HG03575 (cell line): ENCODE results near the gene AJUBA.
"Not testable (repeated sequence)": the region's sequence is repeated elsewhere in the genome, so short reads cannot be mapped to it uniquely, and the experiment has no call there.

Source experiments
- ATAC-seq: cut with Tn5 transposase; IDR thresholded peaks from one replicate; pipeline ENCODE4 v1.9.1; 2021; ENCODE audit not compliant: unreplicated experiment, insufficient number of reproducible peaks, low FRiP score; ENCODE audit errors: extremely low read depth

The AJUBA gene

DNA sequence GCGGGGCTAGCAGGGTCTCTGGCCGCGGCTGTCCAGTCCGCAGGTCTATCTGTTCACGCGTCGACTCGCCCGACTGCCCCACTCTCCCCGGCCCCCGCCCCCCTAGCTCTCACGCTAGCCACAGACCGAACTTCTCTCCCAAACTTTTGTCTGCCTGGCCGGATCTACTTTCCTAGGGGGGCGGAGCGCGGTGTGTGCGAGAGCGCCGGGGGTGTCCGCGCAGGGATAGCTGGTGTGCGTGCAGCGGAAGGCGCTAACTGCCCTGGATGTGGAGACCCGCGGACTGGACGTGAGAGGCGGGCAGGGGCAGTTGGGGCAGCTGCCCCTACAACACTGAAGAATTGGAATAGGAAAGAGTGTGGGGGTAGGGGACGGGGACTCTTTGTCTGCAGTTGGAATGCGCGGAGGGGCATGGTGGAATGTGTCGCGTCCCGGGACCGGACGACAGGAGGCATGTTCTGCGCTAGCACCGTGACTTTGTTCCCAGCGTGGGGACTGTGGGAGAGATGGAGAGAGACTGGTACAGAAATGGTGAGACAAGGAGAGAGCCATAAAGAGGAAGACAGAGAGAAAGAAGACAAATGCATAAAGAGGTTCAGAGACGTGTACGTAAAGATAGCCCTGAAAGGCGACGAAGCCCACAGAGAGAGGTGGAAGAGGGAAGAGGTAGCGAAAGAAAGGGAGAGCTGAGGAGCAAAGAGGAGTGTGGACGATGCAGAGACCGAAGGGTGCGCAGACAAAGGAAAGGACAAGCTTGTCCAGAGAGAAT is at the start of gene AJUBA:
Gene AJUBA, minus strand, starts transcription at position 75 of the 769 bp plus-strand sequence. CDS start 285 bp downstream, outside the sequence.
- ATAC-seq: no peak

DNA sequence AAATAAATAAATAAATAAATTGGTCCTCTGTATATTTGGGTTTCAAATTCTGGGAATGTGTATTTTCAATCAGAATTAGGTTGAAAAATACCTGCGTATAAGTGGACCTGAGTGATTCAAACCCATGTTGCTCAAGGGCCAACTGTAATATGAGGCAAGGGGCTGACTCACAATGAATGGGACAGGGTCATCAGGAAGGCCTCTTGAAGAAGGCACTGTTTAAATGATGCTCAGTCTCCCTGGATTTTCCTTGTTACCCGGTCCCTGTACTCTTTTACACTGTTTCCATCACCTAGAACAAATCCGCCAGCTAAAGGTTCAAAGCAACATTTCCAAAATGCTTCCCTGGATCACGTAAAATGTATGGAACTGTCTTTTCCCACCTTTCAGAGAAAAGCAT is 48.6 kb upstream of the AJUBA start:
- ATAC-seq: no peak

DNA sequence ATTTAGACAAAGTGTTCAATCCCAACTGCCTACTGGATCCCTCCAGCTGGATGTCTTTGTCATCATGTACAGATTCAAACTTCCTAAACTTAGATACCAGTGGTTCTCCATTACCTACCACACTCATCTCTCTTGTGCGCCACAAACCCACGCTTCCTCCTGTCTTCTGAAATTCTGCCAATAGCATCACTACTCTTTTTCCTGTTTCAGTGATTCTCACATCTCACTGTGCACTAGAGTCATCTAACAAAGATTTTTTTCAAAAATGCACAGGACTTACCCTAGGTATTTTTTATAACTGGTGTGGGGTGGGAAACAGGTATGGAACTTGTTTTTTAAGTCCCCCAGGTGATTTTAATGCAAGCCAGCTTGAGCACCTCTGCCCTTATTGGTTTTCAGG is 46.4 kb upstream of the AJUBA start:
- ATAC-seq: no peak

DNA sequence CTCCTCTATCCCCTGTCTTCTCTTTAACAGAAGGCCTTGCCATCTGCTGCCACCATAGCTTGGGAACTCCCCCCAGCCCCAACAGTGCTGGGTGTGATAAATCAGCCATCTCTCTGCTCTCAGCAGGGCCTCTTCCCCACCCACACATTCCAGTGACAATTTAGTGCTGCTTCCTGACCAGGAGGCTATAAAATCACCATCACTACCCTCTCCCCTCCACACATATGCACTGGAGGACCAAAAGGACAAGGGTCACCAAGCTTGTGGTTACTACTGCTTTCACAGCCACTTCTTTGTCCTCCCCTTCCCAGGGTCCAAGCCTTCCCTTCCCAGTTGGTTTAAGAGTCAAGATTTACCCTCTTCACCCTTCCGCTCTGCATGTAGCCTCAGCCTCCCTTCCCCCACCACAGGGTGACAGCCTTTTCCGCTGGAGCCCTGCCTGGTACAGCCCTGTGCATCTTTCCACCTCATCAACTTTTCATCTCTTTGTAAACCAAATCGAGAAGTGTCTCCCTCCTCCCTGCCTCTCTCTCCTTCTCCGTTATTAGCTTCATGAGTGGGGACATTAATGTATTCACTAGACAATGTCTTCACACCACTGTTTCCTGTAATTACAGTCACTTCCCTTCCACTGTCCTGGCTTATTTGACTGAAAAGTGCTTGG is 42.9 kb upstream of the AJUBA start:
- ATAC-seq: no peak

DNA sequence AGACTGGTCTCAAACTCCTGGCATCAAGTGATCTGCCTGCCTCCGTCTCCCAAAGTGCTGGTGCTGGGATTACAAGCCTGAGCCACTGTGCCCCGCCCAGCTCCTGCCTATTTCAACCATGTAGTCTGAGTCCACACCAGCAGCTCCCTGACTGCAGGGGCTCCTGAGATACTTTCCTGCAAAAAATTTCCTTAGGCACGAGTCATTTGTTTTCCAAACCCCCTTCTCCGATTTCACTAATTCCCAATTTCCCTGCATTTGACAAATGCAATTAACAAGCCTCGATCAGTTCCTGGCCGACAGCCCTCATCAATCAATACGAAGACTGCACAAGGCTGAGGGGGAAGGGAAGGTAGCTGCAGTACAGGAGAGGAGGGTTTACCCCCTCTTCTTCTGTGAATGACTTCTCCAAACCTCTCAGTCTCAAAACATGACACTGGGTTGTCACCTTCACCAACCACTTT is 42.3 kb upstream of the AJUBA start:
- no peak for ATAC-seq

DNA sequence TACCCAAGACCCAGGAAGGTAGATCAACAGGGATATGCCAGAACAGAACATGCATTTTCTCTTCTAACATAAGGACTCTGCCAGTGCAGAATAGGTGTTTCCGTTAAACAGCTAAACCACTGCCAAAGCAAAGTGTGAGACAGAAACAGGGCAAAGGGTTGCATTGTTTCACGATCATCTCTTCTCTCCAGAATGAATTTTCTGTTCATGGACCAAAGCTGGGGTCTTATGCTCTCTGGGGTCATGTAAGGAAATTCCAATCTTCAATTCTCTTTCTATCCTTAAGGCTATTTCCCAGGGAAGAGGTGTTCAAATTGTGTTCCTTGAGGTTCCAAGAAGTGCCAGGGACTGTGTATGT is 41.4 kb upstream of the AJUBA start:
- no peak for ATAC-seq

DNA sequence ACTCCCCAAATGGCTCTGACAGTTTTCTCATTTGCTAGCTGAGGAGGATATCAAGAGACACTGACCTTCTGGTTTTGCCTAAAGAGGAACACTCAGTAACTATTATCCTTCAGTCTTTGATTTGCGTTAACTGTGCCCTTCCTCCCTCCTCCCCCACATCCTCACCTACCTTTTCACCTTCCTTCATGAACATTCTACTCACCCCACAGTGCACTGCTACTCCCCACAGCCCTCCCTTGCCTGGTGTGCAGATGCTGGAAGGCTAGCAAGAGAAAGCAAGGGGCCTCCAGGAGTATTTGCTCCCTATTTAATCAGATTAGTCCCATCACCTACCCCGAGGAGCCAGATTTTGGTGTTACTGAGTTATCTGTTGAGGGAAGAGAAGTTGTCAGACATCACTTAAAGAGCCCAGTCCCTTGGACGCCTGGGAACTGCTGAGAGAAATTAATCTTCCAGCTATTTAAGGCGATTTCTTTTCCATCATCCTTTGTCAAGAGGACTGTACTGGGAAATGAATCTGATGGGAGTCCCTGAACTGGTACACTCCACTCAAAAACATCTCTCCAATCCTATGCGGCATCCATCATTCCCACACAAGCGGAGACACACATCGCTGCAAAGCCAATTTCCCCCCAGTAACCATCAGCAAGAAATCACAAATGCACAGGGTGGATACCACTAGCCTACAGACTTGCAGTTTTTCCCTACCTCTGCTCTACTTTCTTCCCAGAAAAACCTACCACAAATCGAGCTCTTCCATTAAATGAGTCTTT is 40.9 kb upstream of the AJUBA start:
- no peak for ATAC-seq

DNA sequence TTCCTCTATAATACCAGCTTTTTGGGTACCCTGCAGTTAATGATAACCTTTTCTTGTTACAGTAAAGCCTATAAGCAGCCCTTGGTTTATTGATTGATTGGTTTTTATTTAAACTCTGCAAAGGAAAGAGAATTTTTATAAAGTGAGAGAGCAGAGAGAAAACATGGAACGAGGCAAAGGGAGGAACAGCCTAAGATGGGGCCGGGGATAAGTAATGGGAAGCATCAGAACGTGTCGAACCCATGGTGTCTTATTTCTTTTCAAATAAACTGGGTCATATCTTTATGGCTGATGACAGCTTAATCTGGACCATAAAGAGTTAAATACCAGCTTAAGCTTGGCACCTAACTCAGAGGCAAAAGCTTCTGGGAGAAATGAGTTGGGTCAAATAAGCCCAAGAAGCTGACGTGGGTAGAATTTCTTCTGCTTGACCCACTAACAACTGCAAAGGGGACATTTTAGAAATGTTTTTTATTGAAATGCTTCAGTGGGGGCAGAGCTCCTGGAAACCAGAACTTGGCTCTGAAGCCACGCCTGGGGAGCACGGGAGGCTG is 39.6 kb upstream of the AJUBA start:
- no peak for ATAC-seq

DNA sequence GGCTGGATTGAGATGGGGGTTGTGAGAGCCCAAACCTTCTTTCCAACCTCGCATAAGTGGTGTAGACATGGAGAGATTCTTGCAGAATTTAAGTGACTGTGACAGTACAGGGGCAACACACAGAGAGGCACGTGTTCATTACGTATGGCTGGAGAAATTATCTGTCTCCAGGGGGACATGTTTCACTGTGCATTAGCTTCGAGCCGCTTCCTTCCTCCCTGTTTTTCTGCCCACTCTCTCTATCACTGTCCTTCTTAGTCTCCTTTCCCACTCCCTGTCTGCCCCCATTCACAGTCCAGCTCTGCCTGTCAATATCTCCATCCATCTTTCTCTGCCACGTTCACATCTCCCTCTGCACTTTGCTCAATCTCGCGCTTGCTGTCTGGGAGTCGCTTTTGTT is 39.1 kb upstream of the AJUBA start:
- ATAC-seq: no peak

DNA sequence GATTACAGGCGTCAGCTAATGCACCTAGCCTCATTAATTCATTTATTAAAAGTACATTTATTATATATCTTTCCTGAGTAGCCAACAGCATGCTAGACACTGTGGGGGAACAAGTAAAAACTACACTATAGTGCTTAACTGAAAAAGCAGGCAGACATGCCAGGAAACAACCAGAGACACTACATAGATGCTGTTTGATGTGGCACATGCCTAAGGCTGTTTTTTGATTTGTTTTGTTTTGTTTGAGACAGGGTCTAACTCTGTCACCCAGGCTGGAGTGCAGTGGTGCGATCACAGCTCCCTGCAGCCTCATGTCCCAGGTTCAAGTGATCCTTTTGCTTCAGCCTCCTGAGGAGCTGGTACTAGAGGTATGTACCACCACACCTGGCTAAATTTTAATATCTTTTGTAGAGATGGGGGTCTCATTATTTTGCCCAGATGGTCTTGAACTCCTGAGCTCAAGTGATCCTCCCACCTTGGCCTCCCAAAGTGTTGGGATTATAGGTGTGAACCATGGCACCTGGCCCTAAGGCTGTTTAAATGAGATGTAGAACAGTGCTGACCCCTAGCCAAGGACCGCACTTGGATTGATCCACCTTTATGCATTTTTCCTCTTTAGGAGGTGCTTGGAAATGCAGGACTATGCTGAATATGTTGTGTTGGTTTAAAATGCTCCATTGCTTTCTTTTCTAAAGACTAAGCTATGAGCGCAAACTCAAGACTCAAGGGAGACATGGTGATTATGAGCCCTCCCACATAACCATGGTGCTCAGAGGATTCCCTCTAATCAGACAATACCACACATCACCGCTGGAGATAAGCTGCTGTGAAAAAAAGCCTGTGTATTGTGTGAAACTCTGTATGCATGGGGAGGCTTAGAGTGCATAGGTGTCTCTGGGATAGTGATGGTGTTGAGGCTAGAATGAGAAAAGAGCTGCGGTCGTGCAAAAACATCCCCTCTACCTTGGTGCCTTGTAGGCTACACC is 38.1 kb upstream of the AJUBA start:
- no peak for ATAC-seq

DNA sequence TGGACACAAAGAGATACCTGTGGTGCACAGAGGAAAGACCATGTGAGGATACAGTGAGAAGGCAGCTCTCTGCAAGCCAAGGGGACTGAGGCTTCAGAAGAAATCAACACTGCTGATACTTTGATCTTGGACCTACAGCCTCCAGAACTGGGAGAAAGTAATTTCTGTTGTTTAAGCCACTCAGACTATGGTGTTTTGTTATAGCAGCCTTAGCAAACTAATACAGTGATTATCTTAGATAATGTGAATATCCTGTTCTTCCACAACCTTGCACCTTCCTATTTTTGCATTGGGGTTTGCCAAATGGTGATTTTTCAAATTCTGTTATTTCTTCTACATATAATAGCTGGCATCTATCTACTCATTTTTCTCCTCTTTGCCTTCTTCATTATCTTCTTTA is 35.8 kb upstream of the AJUBA start:
- ATAC-seq: no peak

DNA sequence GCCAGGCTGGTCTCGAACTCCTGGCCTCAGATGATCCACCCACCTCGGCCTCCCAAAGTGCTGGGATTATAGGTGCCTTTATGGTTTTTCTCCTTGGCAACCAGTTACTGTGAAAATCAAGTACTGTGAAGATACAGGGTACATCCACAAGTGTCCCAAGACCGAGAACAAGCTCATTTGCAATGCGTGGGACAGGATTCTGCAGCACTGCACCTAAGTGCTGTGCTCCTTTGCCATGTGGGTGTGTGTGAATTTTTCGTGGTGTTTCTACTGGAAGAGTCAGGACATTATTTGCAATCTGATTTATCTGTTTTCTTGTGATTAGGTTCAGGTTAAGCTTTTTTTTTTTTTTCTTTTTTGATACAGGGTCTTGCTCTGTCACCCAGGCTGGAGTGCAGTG is 34.7 kb upstream of the AJUBA start:
- ATAC-seq: no peak

DNA sequence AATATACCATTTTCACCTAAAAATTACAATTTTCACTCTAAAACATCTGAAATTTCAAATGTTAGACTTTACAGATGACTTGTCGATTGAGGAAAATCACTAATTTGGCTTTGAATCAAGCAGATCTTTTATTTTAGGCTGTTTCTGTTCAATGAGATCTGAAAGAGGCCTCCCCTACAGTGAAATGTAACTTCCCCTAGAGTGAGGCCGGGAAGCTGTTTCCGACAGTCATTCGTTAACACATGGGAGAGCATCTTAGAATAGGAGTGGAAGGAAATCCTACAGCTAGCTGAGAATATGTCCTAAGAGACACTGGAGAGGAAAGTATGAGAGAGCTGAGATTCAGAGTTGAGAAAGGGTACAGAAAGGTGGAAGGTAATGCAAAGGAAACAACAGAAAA is 33.3 kb upstream of the AJUBA start:
- ATAC-seq: no peak

DNA sequence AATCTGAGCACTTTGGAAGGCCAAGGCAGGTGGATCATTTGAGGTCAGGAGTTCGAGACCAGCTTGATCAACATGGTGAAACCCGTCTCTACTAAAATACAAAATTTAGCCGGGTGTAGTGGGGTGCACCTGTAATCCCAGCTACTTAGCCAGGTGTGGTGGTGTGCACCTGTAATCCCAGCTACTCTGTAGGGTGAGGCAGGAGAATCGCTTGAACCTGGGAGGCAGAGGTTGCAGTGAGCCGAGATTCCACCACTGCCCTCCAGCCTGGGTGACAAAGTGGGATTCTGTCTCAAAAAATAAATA is 31.4 kb upstream of the AJUBA start:
- ATAC-seq: not testable (repeated sequence)

DNA sequence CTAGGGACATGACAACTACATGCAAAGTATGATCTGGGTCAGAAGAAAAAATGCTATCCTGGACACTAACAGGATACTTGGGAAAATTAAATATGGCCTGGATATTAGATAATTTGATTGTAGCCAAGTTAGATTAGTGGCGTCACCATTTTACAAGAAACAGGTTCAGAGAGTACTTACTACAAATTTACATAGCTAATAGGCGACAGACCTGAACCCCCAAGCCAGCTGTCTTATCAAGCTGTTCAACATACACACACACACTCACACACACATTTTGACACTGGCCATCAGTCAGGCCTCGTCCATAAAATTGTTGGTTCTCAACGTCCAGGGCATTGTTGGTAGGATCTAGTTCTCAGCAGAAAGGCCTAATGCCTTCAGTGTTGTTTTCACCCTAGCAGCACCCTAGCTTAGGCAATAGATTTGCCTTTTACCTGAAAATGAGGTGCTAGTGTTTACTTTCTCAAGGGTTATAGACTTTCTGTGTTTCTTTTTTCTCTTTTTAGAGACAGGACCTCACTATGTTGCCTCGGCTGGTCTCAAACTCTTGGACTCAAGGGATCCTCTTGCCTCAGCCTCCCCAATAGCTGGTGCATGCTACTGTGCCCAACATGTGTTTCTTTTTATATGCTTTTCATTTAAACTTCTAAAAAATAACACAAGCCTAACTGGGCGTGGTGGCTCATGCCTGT is 30.9 kb upstream of the AJUBA start:
- ATAC-seq: no peak

DNA sequence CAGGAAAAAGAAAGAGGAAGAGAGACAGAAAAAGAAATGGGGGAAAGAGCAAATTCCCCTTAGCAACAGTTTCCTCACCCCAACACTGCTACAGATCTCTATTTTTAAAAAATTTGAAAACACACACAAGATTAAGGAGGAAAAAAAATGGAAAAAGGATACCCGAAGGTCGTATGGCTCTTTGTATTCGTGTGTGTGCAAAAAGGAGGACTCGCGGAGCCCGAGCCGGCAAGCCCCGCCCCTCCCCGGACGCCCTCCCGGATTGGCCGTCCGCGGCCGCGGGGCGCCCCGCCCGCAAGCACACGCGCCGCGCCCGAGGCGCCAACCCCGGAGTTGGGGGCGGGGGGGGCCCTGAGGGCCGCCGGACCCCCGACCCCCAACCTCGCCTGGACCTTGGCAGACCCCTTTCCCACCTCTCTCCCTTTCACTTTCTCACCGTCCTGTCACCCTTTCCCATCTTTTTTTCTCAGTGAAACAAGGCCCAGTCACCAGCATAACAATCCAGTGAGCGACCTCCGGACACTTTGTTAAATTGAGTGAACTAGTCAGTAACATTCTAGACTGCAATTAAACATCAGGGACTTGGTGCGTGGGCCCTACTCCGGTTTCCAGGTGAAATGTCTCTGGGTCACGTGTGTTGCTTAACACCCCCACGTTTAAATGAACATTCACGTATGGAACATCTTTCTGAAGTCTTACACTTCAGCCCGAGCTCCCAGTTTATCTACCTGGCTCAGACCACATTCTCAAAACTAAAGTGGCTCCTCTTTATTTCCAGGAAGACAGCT is 27.8 kb upstream of the AJUBA start, which contains the start of gene C14orf93:
Gene C14orf93, minus strand, starts transcription at position 205 of the 788 bp plus-strand sequence. CDS start 11,120 bp downstream, outside the sequence.
- no peak for ATAC-seq

DNA sequence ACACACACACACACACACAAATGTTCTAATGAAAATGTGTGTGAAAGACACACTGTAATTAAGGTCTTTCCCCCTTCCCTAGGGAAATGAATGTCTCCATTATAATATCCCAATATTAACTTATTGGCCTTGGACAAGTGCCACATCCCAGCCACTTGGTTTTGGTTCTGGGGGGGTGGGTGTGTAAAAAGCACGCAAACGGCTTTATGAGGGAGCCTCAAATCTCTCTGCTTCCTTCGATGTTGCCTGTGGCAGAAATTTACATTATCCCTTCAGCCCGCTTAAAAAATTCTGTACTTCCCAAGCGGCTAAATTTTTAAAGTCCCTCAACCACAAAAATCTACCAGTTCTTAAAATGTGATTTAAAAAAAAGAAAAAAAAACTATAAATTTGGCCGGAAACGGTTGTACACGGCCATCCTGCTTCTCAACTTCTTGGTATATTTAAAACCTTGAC is 27.2 kb upstream of the AJUBA start:
- no peak for ATAC-seq
